ENCODE results near the gene FSTL4. TPM values are rescaled to one million over a fixed set of nuclear protein-coding genes. Genes with fewer than 3 reads are reported as not detected.

The FSTL4 gene
- polyA plus RNA-seq, 1 donor (not counting 4 experiments of a cell fraction or from before 2014, with no cell fraction given) = 1.7 TPM

- Histone ChIP-seq H3K9me1 (ENCODE audit: control insufficient read depth, extremely low read depth, insufficient read depth, low read length) (no peaks in the 10 kb centered on the region), H3K4me2 (ENCODE audit: control insufficient read depth, extremely low read depth, insufficient read depth, low read depth, low read length) (no peak overlapping the region), H3K36me3 (ENCODE audit: control insufficient read depth in 2 of 2, extremely low read depth in 1 of 2, insufficient read depth in 2 of 2, low read length in 2 of 2) (no peaks in the 10 kb centered on the region), H3K9me3 (ENCODE audit: control insufficient read depth, low read depth, low read length) (no peaks in the 10 kb centered on the region), H3K4me1 (ENCODE audit: control insufficient read depth, extremely low read depth, insufficient read depth, low read length) (peaks cover 6% of the 10 kb centered on the region), H3K4me3 (ENCODE audit: control insufficient read depth in 2 of 3, extremely low read depth in 1 of 3, insufficient read depth in 2 of 3, low read depth in 1 of 3, low read length in 3 of 3) (no peak overlapping the region), H3K79me2 (ENCODE audit: control insufficient read depth, insufficient read depth, low read length) (no peaks in the 10 kb centered on the region), H2AFZ (ENCODE audit: control insufficient read depth, low read length) (no peak overlapping the region), H3K9ac (ENCODE audit: control insufficient read depth, extremely low read depth, insufficient read depth, low read length) (no peak overlapping the region), H3K27ac (ENCODE audit: control insufficient read depth, insufficient read depth, low read length) (no peak overlapping the region), H4K20me1 (ENCODE audit: control insufficient read depth, extremely low read depth, insufficient read depth, low read length) (no peaks in the 10 kb centered on the region), H3K27me3 (ENCODE audit: control insufficient read depth, extremely low read depth, insufficient read depth, low read length) (peaks cover 9% of the 10 kb centered on the region)
- dilution Hi-C loops (cut with MboI; ENCODE audit: extremely low pct_ligation_motif_present, low sequenced_read_pairs) = no loop called here
- no peak for DNase-seq (ENCODE audit: low read depth, low spot score)
- TF ChIP-seq EZH2 (IDR thresholded peaks at IDR 0.05; ENCODE audit: low read length) (no peak), CTCF (optimal IDR thresholded peaks at IDR 0.05 in 1 of 3, IDR thresholded peaks at IDR 0.05 in 1 of 3, conservative IDR thresholded peaks at IDR 0.05 in 1 of 3; ENCODE audit: extremely low read depth in 1 of 3, insufficient read depth in 2 of 3, low read length in 3 of 3) (no peak)
- FAIRE-seq = no peak
Observed at GRCh38 chr5:133391354-133392136, 220.8 kb downstream of the FSTL4 start.

GRCh38 chr5:133390416-133391353, 221.7 kb downstream of the FSTL4 start:
- no peak for TF ChIP-seq CTCF (optimal IDR thresholded peaks at IDR 0.05 in 1 of 3, IDR thresholded peaks at IDR 0.05 in 1 of 3, conservative IDR thresholded peaks at IDR 0.05 in 1 of 3; ENCODE audit: extremely low read depth in 1 of 3, insufficient read depth in 2 of 3, low read length in 3 of 3)
- TF ChIP-seq EZH2 (IDR thresholded peaks at IDR 0.05; ENCODE audit: low read length) = no peak
- no peak overlapping the region for H3K4me2 ChIP-seq (ENCODE audit: control insufficient read depth, extremely low read depth, insufficient read depth, low read depth, low read length)
- no peaks in the 10 kb centered on the region for H3K9me1 ChIP-seq (ENCODE audit: control insufficient read depth, extremely low read depth, insufficient read depth, low read length)
- no peak for FAIRE-seq
- no peak overlapping the region for H2AFZ ChIP-seq (ENCODE audit: control insufficient read depth, low read length)
- no peaks in the 10 kb centered on the region for H3K79me2 ChIP-seq (ENCODE audit: control insufficient read depth, insufficient read depth, low read length)
- no peak overlapping the region for H3K9ac ChIP-seq (ENCODE audit: control insufficient read depth, extremely low read depth, insufficient read depth, low read length)
- no peak overlapping the region for H3K27ac ChIP-seq (ENCODE audit: control insufficient read depth, insufficient read depth, low read length)
- DNase-seq (ENCODE audit: low read depth, low spot score) = no peak
- dilution Hi-C loops (cut with MboI; ENCODE audit: extremely low pct_ligation_motif_present, low sequenced_read_pairs) = no loop called here
- no peaks in the 10 kb centered on the region for H3K9me3 ChIP-seq (ENCODE audit: control insufficient read depth, low read depth, low read length)
- peaks cover 9% of the 10 kb centered on the region for H3K27me3 ChIP-seq (ENCODE audit: control insufficient read depth, extremely low read depth, insufficient read depth, low read length)
- H4K20me1 ChIP-seq (ENCODE audit: control insufficient read depth, extremely low read depth, insufficient read depth, low read length) = no peaks in the 10 kb centered on the region
- H3K36me3 ChIP-seq (ENCODE audit: control insufficient read depth in 2 of 2, extremely low read depth in 1 of 2, insufficient read depth in 2 of 2, low read length in 2 of 2) = no peaks in the 10 kb centered on the region
- H3K4me3 ChIP-seq (ENCODE audit: control insufficient read depth in 2 of 3, extremely low read depth in 1 of 3, insufficient read depth in 2 of 3, low read depth in 1 of 3, low read length in 3 of 3) = no peak overlapping the region
- peaks cover 6% of the 10 kb centered on the region for H3K4me1 ChIP-seq (ENCODE audit: control insufficient read depth, extremely low read depth, insufficient read depth, low read length)

Data from keratinocyte (primary cell).